ENCODE data around the gene EPC1.
"Not testable (repeated sequence)": the region's sequence is repeated elsewhere in the genome, so short reads cannot be mapped to it uniquely, and the experiment has no call there.

The EPC1 gene

DNA sequence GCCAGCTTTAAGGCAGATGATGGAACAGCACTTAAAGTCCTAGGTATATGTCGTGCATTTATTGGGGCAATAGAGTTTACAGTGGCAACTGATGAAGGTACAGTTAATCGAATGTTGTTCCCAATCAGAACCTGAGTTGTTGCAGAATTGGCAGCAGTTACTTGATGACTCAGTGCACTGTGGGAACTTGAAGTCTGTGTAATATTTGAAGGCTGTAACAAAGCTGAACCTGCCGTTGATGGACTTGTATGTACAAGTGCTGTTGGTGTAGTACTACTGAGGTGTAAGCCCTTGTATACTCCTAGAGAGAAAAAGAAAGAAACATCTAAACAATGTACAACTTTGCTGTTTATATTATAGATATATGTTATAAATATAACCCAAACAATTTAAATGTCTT lies 75.3 kb downstream of the EPC1 start:
- DNase-seq = no peak

DNA sequence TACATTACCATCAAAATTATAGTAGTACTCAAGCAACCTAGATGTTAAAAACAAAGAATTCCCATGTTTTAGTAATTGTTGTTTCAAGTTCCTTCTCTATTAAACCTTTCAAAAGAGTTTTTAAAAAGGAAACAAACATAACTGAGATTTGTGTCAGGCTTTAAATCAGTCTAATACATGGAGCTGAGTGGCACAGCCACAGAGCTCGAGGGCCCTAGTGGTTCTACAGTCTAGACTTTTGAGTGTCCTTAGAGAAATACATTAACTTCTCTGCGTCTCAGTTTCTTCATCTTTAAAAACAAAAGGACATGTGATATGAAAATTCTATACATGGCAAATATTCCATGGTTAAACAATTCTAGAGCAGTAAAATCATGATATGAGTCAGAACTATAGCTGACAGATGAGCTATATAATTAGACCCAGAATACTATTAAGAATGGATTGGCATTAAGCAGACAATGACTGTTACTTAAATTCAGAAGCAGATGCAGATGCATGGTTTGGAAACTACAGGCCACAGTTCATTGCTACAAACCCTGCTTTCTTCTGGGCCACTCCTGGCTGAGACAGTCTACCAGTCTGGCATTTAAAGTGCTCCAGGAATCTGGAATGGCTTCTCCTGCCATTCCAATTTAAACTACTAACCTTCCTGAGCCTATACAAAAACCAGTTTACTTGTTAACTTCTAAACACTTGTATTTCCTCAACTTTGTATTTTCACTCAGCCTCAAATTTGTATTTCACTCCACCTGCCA lies 77.4 kb downstream of the EPC1 start:
- no peak for DNase-seq

DNA sequence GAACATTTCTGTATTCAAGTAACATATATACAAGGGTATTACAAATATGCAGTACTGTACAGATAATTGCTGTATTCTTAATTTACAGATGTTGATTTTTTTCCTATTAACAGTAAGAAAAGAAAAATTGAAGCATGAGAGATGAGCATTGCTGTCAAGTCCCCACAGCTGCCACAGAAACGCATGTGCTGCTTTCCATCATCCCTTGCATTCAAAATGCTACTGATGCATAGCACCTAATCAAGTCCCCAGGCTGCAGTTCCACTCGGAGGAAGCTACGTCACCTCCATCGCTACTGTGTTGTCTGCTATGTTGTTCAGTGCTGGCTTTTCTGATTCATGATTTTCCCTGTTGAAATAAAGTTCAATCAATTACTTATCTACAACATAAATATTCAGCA lies 78.2 kb downstream of the EPC1 start:
- no peak for DNase-seq

DNA sequence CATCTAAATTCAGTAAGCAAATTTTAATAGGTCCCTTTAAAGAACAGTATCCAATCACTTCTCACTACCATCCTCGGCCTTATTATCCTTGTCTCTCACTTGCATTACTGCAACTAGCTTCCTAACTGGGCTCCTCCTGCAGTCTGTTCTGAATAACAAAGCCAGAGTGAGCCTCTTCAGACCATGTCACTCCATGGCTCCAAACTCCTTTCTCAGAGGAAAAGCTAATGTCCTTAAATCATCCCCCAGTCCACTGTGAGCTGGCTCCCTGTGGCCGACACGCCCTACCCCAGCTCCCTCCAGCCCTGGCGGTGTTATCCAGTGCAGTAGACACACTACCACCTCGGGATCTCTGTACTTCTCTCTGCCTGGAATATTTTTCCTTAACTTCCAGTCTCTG lies 80.0 kb downstream of the EPC1 start:
- DNase-seq = no peak

DNA sequence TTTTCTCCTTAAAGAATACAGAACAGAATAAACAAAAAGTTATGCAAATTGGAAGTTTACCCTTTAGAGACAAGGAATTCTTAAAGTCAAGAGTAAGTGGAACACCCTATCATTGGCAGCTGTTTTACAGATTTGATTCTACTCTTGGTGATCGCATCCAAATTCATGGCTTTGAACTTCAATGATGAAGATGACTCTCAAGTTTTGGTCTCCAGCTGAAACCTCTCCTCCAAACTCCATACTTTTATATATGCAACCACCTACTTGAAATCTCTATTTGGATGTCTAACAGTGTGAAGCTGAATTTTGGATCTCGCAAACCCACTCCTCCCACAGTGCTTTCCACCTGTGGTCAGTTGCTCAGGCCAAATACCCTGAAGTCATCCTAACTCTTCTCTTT lies 80.4 kb downstream of the EPC1 start:
- DNase-seq = no peak

DNA sequence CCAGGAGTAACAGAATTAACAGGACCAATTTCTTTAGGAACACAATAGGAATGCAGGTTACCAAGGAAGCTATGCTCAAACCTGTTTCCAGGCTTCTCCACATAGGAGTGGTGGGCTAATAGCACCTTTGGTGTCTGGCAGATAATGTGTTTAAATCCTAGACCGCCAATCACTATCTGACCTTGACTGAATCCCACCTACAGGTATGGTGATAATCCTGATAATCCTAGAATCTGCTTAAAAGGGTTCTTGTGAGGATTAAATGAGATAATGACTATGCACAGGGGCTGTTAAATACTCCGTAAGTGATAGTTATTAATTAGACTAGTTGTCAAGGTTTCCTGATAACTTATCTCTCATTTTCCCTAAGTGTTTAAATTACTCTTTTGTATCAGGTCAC lies 81.2 kb downstream of the EPC1 start:
- no peak for DNase-seq

DNA sequence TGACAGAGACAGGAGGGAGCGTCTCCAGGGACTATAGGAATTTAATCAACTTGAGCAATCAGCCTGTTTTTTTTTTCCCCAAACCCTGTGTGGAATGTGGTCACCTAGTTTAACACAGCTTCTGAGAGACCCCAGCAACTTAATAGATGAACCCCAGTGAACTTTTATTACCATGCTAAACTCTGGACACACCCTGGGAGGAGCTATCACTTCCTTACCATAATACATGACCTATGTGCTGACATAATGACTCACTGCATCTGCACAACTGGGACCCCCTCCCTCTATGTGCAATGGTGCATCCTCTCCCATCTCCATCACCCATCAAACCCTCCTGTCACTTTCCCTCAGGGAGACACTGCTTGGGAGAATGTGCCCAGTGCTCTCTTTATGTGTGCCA lies 83.7 kb downstream of the EPC1 start:
- DNase-seq = peak; percentile 12

DNA sequence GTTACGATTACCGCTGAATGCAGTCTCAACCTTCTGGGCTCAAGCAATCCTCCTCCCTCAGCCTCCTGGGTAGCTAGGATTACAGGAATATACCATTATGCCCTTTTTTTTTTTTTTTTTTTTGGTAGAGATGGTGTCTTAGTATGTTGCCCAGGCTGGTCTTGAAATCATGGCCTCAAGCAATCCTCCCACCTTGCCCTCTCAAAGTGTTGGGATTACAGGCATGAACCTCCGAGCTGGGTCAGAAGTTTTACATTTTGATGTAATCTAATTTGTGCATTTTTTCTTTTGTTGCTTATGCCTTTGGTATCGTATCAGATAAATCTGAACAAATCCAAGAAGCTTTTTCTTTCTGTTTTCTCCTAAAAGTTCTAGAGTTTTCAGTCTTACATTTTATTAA lies 87.4 kb downstream of the EPC1 start:
- no peak for DNase-seq

DNA sequence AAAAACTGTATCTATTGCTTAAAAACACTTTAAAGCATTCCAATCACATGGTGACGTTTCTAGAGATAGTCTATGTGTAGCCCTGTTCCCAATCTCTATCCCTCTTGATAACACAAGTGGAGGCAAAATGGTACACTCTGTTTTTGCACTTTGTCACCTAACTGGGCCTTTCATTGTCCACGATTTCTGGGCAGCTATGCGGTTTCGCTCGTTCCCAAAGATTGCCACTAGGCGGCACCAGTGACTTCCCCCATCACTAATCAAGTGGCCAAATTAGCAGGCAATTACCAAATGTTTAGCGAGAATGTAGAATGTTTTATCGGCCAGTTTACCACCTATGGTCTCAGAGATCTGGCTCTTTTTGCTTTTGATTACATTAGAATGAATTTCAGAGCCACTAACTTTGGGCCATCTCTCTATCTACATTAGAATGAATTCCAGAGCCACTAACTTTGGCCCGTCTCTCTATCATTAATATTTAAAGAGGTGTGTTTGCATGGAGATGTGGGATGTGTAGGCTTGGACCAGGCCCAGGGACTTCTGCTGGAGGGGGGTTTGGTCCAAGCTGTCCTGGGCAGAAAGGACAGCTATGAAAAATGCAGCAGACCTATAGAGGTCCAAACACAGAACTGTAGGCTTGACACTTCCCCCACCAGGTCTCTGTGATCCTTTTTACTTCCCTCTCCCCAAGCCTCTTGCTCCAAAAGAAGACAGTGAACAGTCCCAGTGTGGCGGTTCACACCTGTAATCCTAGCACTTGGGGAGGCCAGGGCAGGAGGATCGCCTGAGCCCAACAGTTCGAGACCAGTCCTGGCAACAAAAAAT lies 90.1 kb downstream of the EPC1 start:
- peak; percentile 41 for DNase-seq

DNA sequence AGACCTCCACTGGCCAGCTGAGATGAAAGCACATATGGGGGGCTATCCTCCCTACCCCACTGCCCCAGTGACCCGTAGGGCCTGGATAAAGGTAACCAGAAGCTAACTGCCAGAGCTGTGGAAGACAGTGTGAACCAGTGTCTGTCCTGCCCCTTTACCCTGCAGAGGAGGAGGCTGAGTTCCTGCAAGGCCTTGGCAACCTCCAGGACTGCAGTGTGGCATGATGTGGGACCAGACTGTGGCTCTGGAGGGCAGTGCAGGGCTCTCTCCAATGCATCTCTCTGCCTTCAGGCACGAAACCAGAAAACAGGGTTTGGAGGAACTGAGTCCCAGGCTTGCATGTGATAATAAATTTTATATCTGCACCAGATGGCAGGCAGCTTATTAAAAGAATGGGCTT lies 93.1 kb downstream of the EPC1 start:
- DNase-seq = no peak

DNA sequence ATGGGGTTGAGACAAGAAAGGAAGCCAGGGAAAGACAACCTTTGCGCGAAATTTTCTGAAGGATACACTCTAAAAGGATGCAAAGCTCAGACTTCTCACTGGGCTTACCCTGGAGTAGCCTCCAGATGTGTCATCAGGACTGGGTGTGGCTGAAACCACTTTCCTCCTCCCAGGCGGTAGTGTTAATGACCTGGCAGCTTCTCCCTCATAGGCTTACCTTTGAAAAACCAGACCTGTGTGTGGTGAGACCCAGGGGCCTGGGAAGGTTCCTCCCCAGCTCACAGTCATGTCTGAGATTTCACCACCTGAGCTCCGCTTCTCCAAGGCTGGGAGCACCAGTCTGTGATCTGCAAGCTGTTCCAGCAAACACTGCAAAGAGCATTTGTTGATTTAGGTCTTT lies 93.7 kb downstream of the EPC1 start:
- DNase-seq = no peak

DNA sequence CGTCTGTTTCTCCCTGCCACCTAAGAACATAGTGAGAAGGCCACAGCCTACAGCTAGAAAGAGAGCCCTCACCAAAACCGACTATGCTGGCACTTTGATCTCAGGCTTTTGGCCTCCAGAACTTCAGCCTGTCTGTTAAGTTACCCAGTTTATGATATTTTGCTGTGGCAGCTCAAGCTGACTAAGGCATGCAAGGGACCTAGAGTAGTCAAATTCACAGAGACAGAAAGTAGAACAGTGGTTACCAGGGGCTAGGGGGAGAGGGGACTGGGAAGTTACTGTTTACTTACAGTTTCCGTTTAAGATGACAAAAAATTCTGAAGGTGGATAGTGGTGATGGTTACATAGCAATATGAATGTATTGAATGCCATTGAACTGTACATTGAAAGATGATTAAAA lies 96.5 kb downstream of the EPC1 start:
- not testable (repeated sequence) for DNase-seq

DNA sequence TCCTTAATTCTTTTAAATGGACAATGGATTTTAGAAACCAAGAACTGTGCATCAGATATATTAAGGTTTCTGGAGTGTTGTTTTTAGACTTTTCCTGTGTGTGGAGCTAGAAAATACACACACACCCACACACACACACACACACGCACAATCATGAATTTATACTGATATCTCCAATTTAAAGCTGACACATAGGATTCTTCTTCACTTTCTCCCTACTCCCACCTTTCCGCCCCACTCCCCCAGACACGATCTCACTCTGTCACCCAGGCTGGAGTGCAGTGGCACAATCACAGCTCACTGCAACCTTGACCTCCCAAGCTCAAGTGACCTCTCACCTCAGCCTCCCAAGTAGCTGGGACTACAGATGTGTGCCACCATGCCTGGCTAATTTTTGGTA lies 100.3 kb downstream of the EPC1 start:
- no peak for DNase-seq

DNA sequence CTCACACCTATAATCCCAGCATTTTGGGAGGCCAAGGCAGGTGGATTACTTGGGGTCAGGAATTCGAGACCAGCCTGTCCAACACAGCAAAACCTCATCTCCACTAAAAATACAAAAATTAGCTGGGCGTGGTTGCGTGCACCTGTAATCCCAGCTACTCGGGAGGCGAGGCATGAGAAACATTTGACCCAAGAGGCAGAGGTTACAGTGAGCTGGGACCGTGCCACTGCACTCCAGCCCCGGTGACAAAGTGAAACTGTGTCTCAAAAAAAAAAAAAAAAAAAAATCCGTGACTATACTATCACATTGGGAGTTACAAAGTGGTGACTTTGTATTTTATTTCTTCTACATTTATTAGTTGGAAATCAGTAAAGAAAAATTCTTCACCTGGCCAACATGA lies 101.2 kb downstream of the EPC1 start:
- DNase-seq = no peak

DNA sequence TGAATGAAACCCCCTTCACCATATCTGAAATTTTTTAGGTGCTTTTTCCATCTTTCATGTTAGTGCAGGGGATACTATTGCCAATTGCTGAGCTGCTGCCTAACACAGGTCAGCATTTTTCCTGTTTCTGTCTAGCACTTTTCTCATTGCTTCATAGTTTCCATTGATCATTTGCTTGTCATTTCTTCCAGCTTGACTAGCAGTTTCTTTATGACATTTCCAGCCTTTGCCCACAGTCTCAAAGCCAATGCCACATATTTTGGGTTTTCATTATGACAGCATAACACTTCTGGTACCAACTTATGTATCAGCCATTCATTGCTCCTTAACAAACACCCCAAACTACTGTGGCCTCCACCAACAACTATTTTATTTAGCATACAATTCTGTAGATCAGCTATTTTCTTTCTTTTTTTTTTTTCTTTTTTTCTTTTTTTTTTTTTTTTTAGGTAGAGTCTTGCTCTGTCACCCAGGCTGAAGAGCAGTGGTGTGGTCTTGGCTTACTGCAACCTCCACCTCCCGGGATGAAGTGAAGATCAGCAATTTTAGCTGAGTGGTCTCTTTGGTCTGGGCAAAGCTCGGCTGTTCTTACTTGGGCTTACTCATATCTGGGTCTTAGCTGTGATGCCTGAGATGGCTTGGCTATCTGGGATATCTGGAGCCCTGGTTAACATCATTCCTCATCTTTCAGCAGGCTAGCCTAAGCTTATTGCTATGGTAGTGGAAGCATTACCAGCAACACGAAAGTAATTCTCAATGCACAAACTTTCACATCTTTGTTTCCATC lies 102.3 kb downstream of the EPC1 start:
- DNase-seq = no peak

DNA sequence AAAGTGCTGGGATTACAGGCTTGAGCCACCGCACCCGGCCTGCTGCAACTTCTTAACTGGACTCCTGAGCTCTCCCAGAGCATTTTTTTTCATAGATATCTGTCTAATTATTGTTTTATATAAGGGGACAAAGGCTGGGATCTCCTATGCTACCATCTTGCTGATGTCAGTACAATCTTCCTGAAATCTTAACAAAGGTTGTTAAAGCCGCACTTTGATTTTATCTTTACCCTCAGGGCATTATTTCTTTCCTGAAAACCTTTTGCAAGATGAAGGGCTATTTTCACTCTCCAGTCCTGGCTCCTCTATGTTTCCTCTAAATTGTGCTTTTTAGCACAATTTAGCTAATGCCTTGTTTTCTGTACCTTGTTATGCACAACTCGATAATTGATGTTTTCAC lies 102.9 kb downstream of the EPC1 start:
- no peak for DNase-seq

DNA sequence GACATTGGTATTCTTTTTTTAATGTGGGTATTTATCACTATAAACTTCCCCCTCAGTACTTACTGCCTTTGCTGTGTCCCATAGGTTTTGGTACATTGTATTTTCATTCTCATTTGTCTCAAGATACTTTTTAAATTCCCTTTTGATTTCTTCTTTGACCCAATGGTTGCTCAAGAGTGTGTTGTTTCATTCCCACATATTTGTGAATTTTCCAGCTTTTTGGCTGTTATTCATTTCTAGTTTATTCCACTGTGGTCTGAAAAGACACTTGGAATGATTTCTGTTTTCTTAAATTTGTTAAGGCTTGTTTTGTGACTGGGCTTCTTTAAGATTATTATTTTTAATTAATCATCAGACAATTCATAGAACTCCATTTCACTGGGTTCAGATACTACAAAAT lies 105.0 kb downstream of the EPC1 start:
- no peak for DNase-seq

DNA sequence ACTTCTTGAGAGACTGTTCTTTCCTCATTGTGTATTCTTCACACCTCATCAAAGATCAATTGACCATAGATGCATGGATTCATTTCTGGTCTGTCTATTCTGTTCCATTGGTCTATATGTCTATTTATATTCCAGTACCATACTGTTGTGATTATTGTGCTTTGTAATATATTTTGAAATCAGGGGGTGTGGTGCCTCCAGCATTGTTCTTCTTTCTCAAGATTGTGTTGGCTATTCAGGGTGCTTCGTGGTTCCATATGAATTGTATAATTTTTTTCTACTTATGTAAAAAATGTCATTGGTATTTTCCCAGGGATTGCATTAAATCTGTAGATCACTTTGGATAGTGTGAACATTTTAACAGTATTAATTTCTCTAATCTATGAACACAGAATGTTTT lies 106.5 kb downstream of the EPC1 start:
- DNase-seq = no peak

DNA sequence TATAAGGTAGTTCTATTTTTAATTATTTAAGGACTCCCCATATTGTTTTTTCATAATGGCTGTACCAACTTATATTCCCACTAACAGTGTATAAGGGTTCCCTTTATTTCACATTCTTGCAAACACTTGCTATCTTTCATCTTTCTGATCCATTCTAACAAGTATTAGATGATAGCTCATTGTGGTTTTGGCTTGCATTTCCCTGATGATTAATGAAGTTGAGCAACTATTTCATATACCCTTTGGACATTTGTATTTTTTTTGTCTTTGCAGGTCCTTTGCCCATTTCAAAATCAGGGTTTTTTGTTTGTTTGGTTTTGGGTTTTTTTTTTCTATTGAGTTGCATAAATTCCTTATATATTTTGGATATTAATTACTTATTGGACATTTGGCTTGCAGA lies 107.2 kb downstream of the EPC1 start:
- DNase-seq = peak; percentile 76

DNA sequence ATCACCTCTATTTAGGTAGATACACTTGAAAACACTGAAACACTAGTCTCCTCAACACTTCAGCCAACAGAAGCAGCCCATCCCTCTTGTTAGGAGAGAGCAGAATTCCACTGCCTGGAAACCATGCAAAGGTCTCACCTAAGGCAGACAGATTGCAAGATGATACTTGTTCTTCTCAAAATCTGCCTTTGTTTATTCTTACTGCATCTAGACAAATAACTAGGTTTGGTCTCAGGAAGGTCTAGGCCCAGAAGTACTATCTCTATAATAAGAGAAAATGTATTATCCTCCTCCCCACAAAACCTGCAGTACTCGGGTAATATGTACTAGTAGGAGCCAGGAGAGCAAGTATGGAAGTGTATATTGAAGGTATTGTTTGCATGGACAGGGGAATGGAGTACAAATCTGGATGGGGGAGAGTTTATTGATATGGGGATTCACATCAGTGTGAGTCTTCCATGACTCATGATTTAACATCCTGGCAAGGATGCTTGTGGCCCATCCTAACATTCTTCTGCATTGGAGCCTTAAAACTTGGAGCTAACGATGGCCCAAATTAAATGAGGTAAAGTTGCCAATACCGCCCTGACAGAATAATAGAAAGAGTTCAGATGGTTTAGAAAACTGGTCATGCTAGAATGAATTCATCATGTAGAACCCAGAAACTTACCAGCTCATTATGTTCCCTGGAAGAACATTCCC lies 109.2 kb downstream of the EPC1 start:
- peak; percentile 74 for DNase-seq

DNA sequence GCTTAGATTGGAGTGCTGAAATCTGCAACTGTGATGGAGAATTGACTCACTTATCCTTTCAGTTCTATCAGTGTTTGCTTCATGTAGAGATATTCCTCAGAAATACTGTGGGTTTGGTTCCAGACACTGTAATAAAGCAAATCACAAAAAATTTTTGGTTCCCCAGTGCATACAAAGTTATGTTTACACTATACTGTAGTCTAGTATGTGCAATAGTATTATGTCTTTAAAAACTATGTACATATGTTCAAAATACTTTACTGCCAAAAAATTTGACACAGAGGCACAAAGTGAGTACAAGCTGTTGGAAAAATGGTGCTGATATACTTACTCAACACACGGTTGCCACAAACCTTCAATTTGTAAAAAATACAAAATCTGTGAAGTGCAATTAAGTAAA lies 112.5 kb downstream of the EPC1 start:
- no peak for DNase-seq

DNA sequence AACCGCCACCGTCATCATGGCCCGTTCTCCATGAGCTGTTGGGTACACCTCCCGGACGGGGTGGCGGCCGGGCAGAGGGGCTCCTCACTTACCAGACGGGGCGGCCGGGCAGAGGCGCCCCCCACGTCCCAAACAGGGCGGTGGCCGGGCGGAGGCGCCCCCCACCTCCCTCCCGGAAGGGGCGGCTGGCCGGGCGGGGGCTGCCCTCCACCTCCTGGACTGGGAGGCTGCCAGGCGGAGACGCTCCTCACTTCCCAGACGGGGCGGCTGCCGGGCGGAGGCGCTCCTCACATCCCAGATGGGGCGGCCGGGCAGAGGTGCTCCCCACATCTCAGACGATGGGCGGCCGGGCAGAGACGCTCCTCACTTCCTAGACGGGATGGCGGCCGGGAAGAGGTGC lies 113.6 kb downstream of the EPC1 start:
- not testable (repeated sequence) for DNase-seq

DNA sequence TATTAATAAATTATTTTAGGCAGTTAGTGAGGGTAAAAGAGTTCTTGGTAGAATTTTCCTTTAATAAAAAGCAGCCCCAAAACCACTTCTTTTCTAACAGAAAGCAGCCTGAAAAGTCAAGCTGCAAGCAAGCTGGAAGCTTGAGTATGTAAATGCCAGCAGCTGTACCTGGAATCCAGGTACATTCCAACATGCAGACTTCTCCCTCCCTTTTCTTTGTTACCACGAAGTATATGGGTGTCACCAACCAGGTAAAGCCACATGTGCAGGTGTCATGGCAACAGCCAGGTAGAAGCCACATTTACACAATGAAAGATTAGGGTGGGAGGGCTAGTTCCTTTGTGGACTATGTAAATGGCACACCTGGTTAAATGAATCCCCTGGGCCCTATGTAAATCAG lies 114.6 kb downstream of the EPC1 start:
- no peak for DNase-seq

Data from fibroblast of skin of right quadriceps (primary cell).